Right forelimb (tissue), 1 donor: ENCODE results near the gene GPR45.

Experiments used
- DNase-seq: peaks from one replicate; pipeline ENCODE4 v3.0.0-alpha.2; 2018

Gene GPR45

GRCh38 chr2:105255979-105256378, 14.4 kb downstream of the GPR45 start:
- DNase-seq = no peak

- no peak for DNase-seq
Measured at GRCh38 chr2:105256431-105257047, 15.0 kb downstream of the GPR45 start.

DNA sequence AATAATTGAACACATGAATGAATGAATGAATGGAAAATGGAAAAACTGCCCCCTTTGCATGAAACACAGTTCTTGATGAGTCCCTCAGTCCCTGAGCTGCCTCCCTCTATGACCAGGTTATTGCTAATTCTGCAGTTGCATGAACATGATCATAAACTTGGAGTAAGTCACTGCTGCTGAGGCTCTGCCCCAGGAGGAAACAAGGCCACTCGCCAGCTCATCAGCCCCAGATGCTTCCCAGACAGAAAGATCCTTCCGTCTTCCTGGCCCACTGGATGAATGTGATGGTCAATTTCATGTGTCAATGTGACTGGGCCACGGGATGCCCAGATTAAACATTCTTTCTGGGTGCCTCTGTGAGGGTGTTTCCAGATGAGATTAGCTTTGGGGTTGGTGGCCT, 16.4 kb downstream of the GPR45 start:
- DNase-seq = no peak

DNA sequence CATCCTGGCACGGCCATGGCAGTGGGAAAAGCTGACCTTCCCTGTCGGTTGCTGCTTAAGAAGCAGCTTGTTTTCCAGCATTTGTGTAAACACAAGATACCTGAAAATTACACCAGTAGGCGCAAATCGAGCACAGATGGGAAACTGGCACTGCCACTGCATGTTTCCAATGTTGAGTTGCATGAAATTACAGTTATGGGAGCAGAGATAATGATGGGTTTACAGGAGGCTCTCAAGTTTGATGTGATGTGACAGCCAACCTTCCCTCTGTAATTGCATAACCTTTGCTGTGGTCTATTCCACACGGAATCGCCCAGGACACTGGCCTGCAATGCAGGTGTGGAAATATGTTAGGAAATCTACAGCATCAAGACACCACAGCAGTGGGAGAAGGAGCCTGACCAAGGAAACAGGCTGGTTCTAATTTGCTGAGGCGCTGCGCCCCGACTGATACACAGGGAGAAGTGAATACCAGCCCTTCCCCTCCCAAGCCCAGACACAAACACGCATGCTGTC, 17.4 kb downstream of the GPR45 start:
- no peak for DNase-seq

- no peak for DNase-seq
Measured at GRCh38 chr2:105261061-105261460, 19.5 kb downstream of the GPR45 start.

GRCh38 chr2:105262651-105263091, 21.1 kb downstream of the GPR45 start:
- no peak for DNase-seq

DNA sequence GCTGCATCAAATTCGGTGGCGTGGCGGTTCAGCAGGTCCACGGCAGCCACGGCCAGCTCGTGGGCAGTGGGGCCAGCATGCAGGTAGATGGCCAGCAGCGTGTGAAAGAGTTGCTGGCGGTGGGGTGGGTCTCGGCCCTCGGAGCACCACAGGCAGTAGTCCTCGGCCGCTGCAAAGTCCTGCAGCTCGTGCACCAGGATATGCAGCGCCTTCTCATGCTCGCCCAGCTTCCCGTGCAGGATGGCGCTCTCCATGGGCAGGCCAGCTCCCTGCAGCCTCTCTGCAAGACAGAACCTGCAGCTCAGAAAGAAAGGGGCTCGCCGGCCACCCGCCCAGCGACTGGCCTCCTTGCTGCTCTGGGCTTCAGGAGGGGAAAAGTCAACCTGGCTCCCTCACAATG, 27.9 kb downstream of the GPR45 start:
- DNase-seq = no peak

- no peak for DNase-seq
Measured at GRCh38 chr2:105271393-105272045, 30.0 kb downstream of the GPR45 start.

DNA sequence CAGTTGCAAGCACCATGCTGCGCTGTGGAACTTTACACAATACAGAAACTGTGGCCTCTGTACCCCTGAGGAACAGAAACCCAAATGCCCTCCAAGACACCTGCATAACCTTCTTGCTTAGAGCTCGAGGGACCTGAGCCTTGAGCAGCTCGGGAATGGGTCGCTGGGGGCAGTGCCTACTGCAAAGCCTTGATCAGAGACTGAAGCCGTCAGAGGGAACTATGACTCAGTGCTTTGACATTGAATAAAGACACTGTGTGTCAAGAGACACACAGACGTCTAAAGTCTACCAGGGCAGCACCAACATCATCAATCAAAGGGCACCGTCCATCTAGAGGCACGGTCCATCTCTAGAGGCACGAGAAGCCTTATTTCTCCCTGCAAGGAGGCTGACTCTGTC, 30.6 kb downstream of the GPR45 start:
- DNase-seq = no peak

- no peak for DNase-seq
Measured at GRCh38 chr2:105274046-105274445, 32.5 kb downstream of the GPR45 start.

- no peak for DNase-seq
Measured at GRCh38 chr2:105278654-105279053, 37.1 kb downstream of the GPR45 start.

GRCh38 chr2:105279126-105279525, 37.6 kb downstream of the GPR45 start:
- DNase-seq = no peak

DNA sequence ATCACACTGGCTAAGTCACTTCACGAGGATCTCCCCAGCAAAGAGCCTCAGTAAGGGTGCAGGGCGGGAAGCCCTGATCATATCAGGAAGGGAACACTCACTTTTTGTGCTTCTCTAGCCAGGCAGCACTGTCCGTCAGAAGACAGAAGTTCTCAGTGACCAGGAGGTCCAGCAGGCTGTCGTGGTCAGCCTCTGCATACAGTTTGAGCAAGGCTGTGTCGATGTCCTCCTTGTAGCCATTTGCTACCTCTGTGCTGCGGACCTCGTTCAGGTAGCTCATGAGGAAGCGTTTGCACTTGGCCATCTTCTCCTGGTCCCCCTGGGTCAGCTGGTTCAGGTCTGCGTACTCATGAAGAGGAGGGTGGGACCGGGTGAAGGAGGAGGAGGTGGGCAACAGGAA, 38.7 kb downstream of the GPR45 start:
- no peak for DNase-seq

GRCh38 chr2:105283532-105283931, 42.0 kb downstream of the GPR45 start:
- no peak for DNase-seq

DNA sequence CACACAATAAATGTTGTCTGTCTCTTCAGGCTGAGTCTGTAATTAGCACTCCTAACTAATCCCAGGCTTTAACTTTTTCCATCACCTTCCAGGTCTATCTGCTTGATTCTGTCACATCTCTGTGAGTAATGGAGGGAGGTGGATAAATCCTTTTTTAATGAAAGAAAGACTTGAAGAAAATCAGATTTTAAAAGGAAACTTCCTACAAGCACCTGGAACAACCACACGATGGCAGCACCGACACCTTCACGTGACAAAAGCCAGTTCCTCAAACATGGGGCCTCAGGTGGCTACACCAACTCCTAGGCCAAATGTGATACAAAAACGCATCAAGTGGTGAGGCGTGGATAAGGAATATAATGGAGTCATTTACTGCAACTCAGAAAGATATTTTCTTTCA, 46.1 kb downstream of the GPR45 start:
- DNase-seq = no peak

- no peak for DNase-seq
Measured at GRCh38 chr2:105288133-105288532, 46.6 kb downstream of the GPR45 start.

DNA sequence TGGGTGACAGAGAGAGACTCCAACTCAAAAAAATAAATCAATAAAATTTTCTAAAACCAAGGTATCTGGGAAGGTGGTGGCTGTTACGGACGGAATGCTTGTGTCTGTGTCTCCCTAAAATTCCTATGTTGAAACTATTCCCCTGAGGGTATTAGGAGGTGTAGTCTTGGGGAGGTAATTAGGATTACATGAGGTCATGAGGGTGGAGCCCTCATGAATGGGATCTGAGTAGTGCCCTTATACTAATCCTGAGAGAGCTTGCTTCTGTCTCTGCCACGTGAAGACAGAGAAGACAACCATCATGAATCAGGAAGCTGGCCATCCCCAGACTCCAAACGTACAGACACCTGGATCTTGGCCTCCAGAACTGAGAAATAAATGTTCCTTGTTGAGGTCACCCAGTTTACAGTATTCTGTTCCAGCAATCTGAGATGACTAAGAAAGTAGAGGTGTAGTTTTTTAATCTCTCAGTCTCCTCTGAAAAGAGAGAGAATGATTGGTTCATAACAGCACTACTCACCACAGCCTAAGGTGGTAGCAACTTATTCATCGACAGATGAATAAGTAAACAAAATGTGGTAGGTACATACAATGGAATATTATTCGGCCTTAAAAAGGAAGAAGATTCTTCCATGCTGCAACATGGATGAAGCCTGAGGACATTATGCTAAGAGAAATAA, 49.6 kb downstream of the GPR45 start:
- no peak for DNase-seq

DNA sequence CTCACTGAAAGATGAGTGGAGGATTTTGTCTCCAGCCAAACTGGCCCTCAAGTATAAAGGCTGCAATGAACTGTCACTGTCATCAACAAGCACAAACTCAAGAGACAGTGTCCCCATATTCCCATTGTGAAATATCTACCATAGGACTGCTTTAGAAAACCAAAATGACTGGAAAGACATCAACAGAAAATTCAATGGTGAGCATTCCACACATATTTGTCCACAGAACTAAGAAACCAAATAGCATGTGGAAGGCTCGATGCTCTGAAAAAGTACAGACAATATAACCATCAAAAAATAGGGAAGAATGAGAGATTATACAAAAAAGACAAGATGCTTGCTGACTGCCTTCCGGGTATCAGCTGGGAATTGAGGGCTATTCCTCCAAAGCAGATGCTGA, 50.4 kb downstream of the GPR45 start:
- no peak for DNase-seq
